Peyer's patch (tissue), 4 donors: ENCODE results near the gene FLT1. TPM values are rescaled to one million over a fixed set of nuclear protein-coding genes. Genes with fewer than 3 reads are reported as not detected.

Experiments
- DNase-seq, 3 donors: peaks; one replicate each; pipeline ENCODE4 v3.0.0-alpha.2; 2017 to 2019
- H3K27ac ChIP-seq, 4 donors: fragments of 200-600 bp; sonication (generic); one replicate each; pipeline ENCODE4 v1.5.1; 2016 to 2019
- H3K27me3 ChIP-seq, 2 donors: fragments of 200-600 bp; sonication (generic); one replicate each; pipeline ENCODE4 v1.5.1; 2019
- H3K36me3 ChIP-seq, 3 donors: fragments of 200-600 bp; sonication (generic); one replicate each; pipeline ENCODE4 v1.5.1; 2016 to 2019
- H3K4me1 ChIP-seq, 4 donors: fragments of 200-600 bp; sonication (generic); one replicate each; pipeline ENCODE4 v1.5.1; 2016 to 2019
- H3K4me3 ChIP-seq, 4 donors: fragments of 200-600 bp; sonication (generic); 1 replicate in 3 of 4; 2 replicates in 1 of 4; pipeline ENCODE4 v1.5.1; 2016 to 2019; ENCODE audit warnings: mild to moderate bottlenecking in 1 of 4
- H3K9me3 ChIP-seq, 4 donors: fragments of 200-600 bp; sonication (generic); one replicate each; pipeline ENCODE4 v1.5.1; 2016 to 2019; ENCODE audit warnings: mild to moderate bottlenecking in 1 of 4
- POLR2A ChIP-seq, 2 donors: fragments of 450-650 bp; IDR thresholded peaks; one replicate each; pipeline ENCODE4 v1.5.1; 2017; ENCODE audit warnings: antibody characterized with exemption in 2 of 2, mild to moderate bottlenecking in 2 of 2, moderate library complexity in 2 of 2
- total RNA-seq, 4 donors: library from RNA; depleted of rRNA; stranded (reverse); fragments of >200 nt; gene quantifications; one replicate each; pipeline ENCODE4 v1.1.0, GENCODE V29; 2016
- TF ChIP-seq, protein P1 (sequence below), 6 experiments: fragments of 450-650 bp in 4 of 6; fragments of 200-600 bp in 2 of 6; sonication (generic) in 1 of 6; IDR thresholded peaks; one replicate each; pipeline ENCODE4 v1.5.1; 2017 to 2019; ENCODE audit warnings: antibody characterized with exemption in 6 of 6, mild to moderate bottlenecking in 3 of 6, moderate library complexity in 1 of 6

The FLT1 gene
- total RNA-seq, 4 donors from 2014 or later, result 3.0 to 14.0 (median 3.9) TPM

- no peaks in the 10 kb centered on the region for H3K27me3 ChIP-seq
- no peaks in the 10 kb centered on the region for H3K9me3 ChIP-seq
- TF ChIP-seq, protein P1, sequence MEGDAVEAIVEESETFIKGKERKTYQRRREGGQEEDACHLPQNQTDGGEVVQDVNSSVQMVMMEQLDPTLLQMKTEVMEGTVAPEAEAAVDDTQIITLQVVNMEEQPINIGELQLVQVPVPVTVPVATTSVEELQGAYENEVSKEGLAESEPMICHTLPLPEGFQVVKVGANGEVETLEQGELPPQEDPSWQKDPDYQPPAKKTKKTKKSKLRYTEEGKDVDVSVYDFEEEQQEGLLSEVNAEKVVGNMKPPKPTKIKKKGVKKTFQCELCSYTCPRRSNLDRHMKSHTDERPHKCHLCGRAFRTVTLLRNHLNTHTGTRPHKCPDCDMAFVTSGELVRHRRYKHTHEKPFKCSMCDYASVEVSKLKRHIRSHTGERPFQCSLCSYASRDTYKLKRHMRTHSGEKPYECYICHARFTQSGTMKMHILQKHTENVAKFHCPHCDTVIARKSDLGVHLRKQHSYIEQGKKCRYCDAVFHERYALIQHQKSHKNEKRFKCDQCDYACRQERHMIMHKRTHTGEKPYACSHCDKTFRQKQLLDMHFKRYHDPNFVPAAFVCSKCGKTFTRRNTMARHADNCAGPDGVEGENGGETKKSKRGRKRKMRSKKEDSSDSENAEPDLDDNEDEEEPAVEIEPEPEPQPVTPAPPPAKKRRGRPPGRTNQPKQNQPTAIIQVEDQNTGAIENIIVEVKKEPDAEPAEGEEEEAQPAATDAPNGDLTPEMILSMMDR (IDR thresholded peaks at IDR 0.05), result no peak
- TF ChIP-seq POLR2A (IDR thresholded peaks at IDR 0.05), result no peak
- H3K4me3 ChIP-seq, result no peak overlapping the region
- peaks cover 0 to 54% (median 0%) of the 10 kb centered on the region in 3 donors for H3K36me3 ChIP-seq
- no peaks in the 10 kb centered on the region for H3K4me1 ChIP-seq
- no peak for DNase-seq
- no peak overlapping the region for H3K27ac ChIP-seq
These were observed 221.0 kb downstream of the FLT1 start for GRCh38 chr13:28273919-28274318.

DNA sequence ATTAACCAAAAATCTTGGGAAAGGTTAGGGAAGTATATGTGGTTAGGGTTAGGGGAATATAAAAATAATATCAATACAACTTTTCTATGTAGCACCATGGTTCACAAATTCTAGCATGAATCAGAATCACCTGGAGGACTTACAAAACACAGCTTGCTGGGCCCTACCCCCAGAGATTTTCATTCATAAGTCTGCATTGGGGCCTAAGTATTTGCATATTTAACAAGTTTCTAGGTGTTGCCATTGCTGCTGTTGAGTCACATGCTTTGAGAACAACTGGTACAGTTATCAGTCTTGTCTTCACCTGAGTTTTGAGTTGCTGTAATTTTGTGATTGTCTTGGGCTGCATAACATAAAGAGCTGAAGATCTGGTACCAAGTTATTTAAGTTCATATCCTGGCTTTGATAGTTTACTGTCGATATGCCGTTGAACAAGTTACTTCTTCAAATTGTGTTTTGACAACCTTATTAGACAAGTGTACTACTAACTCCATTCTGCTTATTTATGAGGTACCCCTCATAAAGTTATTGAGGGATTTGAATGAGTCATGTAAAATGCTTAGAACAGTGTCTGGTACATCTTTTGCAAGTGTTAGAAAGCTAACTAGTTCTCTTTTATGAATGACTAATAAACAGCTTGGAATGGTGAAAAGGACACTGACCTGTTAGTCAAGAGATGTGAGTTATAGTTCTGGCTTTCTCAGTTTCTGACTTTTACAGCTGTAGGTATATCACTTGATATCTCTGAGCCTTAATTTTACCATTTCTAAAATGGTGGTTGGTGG, 223.7 kb downstream of the FLT1 start:
- Histone ChIP-seq H3K27me3 (no peaks in the 10 kb centered on the region), H3K27ac (no peak overlapping the region), H3K36me3 (peaks cover 0 to 55% (median 0%) of the 10 kb centered on the region in 3 donors), H3K4me1 (no peaks in the 10 kb centered on the region), H3K4me3 (no peak overlapping the region), H3K9me3 (no peaks in the 10 kb centered on the region)
- DNase-seq, result no peak
- TF ChIP-seq POLR2A (IDR thresholded peaks at IDR 0.05), result no peak
- TF ChIP-seq, protein P1 (IDR thresholded peaks at IDR 0.05), result no peak

- Histone ChIP-seq H3K4me1 (no peaks in the 10 kb centered on the region), H3K27ac (no peak overlapping the region), H3K36me3 (peaks cover 0 to 53% (median 0%) of the 10 kb centered on the region in 3 donors), H3K9me3 (no peaks in the 10 kb centered on the region), H3K4me3 (no peak overlapping the region), H3K27me3 (no peaks in the 10 kb centered on the region)
- TF ChIP-seq, protein P1 (IDR thresholded peaks at IDR 0.05), result no peak
- TF ChIP-seq POLR2A (IDR thresholded peaks at IDR 0.05), result no peak
- no peak for DNase-seq
These were observed 226.1 kb downstream of the FLT1 start for GRCh38 chr13:28268800-28269223.

DNA sequence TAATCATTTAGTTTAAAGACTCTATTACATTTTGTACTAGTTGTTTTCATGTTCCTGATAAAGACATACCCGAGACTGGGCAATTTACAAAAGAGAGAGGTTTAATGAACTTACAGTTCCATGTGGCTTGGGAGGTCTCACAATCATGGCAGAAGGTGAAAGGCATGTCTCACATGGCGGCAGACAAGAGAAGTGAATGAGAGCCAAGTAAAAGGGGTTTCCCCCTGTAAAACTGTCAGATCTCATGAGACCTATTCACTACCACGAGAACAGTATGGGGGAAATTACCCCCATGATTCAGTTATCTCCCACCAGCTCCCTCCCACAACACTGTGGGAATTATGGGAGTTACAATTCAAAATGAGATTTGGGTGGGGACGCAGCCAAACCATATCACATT, 227.4 kb downstream of the FLT1 start:
- H3K4me1 ChIP-seq, result no peaks in the 10 kb centered on the region

GRCh38 chr13:28258417-28258816, 236.5 kb downstream of the FLT1 start:
- no peak overlapping the region for H3K4me3 ChIP-seq
- H3K36me3 ChIP-seq, result peaks cover 0 to 48% (median 0%) of the 10 kb centered on the region in 3 donors
- no peak for TF ChIP-seq POLR2A (IDR thresholded peaks at IDR 0.05)
- TF ChIP-seq, protein P1 (IDR thresholded peaks at IDR 0.05), result no peak
- no peaks in the 10 kb centered on the region for H3K4me1 ChIP-seq
- DNase-seq, result no peak
- no peaks in the 10 kb centered on the region for H3K27me3 ChIP-seq
- H3K27ac ChIP-seq, result no peak overlapping the region
- no peaks in the 10 kb centered on the region for H3K9me3 ChIP-seq

More for the DNA sequence above, 227.4 kb downstream of the FLT1 start:
- peaks cover 0 to 54% (median 0%) of the 10 kb centered on the region in 3 donors for H3K36me3 ChIP-seq
- TF ChIP-seq POLR2A (IDR thresholded peaks at IDR 0.05), result no peak
- TF ChIP-seq, protein P1 (IDR thresholded peaks at IDR 0.05), result no peak
- H3K27me3 ChIP-seq, result no peaks in the 10 kb centered on the region
- H3K4me3 ChIP-seq, result no peak overlapping the region
- DNase-seq, result no peak
- no peak overlapping the region for H3K27ac ChIP-seq
- H3K9me3 ChIP-seq, result no peaks in the 10 kb centered on the region
